Measurements from ENCODE around the gene FANK1.

Gene FANK1, protein sequence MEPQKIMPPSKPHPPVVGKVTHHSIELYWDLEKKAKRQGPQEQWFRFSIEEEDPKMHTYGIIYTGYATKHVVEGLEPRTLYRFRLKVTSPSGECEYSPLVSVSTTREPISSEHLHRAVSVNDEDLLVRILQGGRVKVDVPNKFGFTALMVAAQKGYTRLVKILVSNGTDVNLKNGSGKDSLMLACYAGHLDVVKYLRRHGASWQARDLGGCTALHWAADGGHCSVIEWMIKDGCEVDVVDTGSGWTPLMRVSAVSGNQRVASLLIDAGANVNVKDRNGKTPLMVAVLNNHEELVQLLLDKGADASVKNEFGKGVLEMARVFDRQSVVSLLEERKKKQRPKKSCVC

DNA sequence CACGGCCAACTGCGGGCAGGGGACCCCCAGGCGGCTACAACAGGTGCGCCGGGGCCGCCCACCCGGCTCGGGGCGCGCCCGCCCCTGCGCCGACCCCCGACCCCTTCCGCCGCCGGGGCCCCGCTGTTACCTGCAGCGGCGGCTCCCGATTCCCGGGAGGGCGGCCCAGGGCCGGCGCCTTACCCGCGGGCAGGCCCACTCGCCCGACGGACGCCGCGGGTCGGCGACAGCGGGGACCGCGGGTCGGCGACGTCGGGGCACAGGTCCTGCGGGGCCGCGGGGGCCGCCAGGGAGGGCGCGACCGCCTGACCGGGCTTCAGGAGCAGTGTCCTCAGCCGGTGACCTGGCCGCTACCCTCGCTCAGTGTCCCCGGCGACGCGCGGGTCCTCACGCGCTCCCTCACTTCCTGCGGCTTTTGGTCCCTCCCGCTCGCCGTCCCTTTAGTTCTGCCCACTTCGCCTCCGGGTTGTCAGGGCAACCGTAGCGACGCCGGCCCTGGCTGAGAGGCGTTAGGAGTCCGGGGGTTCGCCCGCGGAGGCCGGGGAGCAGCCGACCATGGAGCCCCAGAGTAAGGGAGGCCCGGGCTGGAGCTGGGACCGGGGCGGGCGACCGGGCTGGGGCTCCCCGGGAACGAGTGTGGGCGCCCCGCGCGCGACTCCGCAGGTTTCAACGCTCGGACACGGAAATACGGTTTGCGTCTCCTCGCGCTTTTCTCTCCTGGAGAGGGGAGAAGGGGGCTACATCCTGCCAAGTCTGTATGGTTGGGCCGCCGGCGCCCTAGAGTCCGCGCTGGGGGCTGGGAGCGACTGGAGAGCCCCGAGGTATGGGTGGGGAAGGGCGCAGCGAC is at the start of gene FANK1:
FANK1 (plus strand) TSS at position 477 of the 847 bp plus-strand sequence; CDS start at position 556, 79 bp downstream.
- peak; percentile 48 for DNase-seq (ENCODE audit: low read depth, low spot score)

DNA sequence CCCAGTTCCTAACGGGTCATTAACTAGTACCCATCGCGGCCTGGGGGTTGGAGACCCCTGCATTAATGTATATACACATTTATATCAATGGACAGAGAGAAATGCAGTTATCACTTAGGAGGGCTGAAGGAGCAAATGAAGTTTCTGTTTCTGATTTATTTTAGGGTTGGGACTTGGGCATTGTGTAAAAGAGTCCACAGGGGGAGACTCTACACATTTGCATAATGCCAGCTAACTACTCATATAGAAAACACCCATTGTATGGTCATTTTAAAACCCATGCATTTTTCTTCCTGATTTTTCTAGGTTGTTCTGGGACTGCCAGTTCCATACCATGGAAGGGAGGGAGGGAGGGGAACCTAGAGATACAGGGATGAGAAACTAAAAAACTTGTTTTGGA is 49.5 kb upstream of the FANK1 start:
- no peak for DNase-seq (ENCODE audit: low read depth, low spot score)

DNA sequence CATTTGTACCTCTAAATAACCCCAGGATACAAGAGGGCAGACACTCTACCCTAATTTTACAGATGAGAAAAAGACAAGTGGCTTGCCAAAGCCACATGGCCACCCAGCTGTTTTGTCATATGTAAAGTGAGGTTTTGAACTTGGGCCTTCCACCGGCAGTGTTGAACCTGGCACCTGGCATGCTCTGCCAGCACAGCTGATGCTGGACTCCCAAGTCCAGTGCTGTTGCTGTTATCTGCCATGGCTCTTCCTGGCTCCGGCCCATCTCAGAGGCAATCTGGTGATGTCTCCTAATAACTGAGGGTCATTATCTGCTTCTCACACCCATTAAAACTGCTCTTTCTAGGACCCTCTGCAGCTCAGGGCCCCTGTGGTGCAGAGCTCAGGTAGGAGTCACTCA is 48.0 kb upstream of the FANK1 start:
- DNase-seq (ENCODE audit: low read depth, low spot score), result no peak

DNA sequence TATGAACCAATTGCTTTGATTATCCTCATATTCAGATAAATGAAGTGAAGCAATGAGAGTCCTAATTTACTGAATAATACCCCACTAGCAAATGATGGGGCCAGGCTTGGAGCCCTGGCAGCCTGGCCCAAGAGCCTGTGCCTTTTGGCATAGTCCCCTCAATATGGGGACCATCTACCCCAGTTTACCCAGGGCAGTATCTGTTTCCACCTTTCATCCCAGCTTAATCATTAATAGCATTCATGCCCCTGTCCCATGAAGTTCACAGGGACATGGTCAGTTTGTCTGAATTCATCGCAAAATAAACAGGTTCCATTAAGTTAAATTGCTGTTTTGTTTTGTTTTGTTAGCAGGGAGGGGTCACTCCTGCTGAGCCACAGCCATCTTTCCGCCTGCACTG is 47.5 kb upstream of the FANK1 start:
- no peak for DNase-seq (ENCODE audit: low read depth, low spot score)

DNA sequence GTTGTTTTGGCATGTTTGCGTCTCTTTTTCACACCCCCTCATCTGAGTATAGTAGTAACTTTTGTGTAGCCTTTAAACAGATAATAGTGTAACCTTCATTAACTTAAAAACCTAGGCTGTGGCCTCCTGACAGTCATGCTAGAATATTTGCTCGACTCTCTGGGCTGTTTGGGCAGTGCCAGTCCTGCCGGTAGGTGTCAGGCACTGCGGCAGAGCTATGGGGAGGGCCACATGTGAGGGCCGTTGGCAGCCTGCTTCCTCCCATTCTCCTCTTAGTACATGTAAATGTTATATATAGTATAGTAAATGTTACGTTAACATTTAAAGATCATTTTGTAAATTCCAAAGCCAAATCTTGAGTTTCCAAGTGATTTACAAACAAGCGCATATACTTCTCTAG is 46.9 kb upstream of the FANK1 start:
- DNase-seq (ENCODE audit: low read depth, low spot score), result no peak

DNA sequence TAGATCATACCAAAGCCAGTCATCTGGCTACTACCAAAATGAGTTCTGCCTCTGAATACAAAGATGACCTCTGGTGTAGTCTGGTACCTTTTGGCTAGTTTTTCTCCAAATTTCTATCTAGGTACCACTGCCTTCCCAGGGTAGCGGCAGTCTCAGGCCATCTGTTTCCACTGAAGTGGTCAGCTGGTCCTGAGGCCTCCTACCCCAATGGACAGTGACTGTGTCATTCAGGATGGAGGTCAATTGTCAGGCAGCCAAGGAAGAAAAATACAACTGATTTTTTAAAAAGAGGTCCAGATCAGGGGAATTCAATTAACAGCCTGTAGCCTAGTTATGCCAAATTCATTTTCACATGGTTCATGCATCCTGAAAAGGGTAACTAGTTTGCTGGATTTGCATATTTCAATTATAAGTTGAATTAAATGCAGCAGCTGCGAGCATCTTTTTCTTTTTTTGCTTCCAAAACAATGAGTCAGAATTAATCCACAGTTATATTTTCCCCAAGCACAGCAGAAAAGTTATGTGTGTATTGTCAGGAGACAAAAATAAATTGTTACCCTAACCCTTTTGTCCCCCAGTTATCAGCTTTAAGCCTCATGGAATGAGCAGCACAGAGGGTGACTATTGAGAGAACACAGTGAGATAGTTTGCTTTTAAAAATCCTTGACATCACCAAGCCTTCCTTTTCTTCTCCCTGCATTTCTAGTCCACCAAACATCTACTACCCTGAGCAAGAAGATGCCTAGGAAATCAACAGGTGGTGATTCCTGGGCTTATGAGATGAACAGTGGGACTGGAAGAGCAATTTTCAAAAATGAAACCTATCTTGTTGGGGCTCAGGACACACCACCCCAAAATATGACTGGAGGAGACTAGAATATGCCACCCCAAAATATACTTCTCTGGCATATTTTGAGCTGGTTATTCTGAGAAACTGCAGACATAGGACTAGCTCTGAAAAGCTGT is 45.3 kb upstream of the FANK1 start:
- DNase-seq (ENCODE audit: low read depth, low spot score), result no peak

DNA sequence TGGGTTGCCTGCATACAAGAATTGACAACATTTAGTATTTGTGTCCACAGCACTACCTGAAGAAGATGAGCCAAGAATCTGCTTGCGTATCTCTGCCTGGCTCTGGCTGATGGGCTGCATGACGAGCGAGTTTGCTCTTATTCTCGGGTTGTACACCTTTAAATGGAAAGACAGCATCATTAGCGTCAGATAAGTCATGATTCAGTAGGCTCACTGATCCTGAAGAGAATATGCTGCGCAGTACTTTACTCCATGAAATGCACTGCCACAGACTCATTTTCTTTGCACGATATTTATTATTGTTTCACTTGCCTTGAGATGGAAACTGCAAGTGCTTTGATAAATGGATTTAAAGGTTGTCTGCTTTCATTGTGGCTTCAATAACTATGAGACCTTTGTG is 43.9 kb upstream of the FANK1 start:
- no peak for DNase-seq (ENCODE audit: low read depth, low spot score)

DNA sequence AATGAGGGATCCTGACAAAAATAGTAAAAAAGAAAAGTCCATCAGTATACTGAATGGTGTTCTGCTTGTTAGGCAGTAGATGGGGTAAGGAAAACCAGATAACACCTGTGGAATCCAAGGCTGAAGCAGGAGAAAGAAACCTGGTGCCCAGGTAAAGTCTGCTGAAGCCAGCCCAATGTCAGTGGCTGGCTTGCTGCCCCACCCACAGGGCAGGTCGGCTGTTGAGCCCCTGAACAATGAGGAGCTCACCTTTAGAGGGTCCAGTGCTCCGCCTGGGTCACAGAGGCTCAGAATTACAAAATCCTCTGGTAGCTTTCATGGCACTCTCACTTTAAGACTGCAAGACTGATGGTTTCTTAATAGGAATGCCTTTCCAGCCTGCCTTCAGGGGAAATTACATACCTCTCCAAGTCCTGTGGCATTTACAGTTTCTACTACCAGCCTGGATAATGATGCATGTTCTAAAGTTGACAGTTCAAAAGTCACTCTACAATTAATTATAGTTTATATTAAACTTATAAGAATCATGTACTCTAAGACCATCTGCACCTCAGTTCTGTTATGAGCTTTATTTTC is 39.1 kb upstream of the FANK1 start:
- no peak for DNase-seq (ENCODE audit: low read depth, low spot score)

DNA sequence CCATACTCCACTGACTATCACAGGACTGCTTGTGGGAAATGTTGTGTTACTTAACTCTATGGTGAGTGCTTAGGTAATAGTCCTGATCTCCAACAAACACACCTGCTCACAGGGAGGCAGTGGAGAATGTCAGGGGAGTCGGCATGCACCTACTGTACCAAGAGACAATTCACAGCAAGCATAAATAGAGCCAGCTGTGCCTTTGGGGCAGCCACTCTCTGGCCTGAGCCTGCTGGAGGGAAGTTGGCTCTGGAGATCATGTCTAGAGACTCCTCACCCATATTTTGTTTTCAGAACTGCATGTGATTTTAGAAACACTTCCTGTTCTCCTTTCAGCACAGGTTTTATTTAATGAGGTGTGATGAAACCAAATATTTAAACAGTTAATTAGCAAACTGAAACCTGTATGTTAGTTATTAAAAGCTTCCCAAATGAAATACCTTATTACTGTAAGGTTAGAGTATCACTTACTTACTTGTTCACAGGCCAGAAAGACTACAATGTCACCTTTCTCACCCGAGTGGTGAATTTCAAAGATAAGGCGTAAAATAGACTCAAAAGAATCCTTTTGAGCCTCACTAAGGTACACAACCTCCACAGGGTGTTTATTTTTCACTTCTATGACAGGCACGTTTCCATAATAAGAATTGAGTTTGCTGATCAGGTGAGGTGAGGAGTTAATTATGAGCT is 37.1 kb upstream of the FANK1 start:
- DNase-seq (ENCODE audit: low read depth, low spot score), result no peak

DNA sequence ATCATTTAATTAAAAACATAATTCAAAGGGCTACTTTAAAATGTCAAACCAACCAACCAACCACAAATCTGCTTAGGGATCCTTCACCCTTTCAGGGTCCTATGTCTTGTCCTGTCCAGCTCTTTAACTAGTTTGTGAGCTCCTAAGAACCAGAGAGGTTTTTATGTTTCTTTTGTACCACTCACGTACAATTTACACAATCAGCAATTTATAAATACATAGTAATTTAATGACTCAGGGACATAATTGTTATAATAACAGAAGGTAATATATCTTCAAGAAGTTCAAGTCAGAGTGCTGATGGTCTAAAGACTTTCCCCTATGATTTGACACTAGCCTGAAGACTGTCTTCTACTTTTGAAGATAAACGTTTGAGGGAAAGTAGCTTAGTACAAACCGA is 31.2 kb upstream of the FANK1 start:
- no peak for DNase-seq (ENCODE audit: low read depth, low spot score)

DNA sequence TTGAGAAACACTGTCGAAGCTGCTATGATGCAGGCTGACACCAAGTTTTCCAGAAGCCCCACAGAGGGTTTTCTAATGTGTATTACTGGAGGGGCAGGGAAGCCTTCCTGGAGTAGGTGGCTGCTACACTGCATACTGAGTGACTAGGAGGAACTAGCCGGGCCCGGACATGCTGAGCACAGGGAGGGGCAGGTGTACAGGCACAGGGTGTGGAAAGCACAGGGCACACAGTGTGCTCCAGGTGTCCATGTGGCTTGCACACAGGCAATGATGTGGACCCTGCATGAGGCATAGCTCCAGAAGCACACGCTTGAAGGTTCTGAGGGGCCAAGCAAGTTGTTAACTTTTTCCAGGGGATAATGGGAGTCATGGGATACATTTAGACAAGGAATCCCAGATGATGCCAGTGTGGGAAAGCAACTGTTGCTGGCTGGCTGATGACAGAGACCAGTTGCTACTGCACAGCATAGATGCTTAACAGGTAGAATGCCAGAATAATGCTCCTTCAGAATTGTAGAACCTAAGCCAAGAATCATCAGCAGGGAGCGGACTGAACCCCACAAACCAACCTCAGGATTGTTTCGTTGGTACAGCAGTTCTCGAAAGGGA is 29.8 kb upstream of the FANK1 start:
- DNase-seq (ENCODE audit: low read depth, low spot score), result no peak

DNA sequence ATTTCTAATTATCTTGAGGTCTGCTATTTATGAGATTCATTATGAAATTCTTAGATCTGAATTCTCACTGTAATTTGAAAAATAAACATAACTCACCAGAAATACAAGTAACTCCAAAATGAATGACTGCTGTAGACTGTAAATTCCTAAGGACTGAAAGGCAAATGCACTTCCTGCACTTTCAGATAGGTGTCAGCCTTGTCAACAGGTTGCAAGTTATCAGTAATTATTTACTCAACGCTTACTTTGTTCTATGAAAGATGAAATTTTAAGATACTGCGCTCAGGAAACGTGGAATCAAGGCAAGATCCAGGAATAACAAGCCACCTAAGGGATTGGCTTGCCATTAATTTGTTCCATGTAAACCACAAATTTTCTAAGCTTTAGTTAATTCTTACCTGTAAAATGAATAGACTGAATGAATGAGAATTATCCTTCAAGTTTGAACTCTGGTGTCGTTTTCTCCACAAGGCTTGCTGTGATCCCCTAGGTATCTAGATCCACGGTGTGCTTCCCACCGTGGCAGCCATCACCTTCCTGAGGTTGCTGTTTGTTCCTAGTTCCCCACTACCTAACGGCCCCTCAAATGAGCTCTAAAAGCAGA is 27.9 kb upstream of the FANK1 start:
- peak; percentile 12 for DNase-seq (ENCODE audit: low read depth, low spot score)

DNA sequence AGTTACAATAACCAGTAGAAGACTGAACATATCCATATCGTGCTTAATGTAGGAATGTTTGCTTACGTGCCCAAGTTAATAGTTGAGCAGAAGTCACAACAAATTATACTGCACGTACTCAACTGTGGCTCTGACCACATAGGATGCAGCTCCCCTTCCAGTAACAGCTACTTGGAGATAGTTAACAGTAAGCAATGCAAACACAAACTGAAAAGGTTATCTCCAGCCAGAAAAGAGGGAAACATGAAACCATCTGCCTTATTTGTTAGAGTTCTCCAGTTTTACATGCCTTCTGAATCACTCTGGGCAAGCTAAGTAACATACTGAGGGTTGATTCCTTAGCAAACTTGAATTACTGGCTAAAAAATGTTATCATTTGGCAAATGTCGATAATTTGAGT is 25.0 kb upstream of the FANK1 start:
- DNase-seq (ENCODE audit: low read depth, low spot score), result no peak

DNA sequence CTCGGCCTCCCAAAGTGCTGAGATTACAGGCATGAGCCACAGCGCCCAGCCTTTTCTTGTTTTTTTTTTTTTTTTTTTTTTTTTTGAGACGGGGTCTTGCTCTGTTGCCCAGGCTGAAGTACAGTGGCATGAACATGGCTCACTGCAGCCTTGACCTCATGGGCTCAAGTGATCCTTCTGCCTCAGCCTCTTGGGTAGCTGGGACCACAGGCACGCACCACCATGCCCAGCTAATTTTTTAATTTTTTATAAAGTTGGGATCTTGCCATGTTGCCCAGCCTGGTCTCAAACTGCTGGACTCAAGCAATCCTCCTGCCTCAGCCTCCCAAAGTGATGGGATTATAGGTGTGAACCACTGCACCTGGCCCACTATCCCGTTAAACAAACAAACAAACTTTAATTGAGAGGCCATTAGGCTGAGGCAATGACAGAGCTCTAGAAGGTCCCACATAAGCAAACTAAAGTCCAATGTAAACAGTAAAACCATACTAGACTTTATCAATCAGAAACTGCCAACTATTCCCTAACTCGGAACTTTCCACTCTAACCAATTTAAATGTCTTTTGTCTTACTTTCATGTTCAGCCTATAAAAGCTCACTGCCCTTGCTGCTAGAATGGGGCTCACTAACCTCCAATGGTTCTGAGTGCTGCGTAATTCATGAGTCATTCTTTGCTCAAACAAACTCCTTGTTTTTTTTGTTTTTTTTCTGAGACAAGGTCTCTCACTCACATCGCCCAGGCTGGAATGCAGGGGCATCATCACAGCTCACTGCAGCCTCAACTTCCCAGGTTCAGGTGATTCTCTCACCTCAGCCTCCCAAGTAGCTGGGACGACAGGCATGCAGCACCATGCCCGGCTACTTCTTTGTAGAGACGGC is 17.2 kb upstream of the FANK1 start:
- no peak for DNase-seq (ENCODE audit: low read depth, low spot score)

DNA sequence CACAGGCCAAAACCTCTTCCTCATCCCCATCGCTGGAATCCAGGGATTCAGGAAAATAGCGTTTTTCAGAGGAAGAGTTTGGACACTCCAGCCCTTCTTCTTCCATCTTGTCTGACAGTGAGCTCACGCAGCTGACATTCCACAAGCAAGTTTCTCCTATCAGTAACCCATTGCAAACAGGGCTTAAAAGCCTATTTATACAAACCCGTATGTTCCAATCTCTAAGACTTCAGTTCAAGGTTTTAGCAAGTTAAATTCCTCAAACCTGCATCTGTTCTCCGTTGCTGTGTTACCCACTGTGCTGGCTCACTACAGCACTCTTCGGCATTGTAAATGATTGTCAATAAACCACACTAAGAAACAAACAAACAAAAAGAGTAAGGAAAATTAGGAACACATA is 15.6 kb upstream of the FANK1 start:
- no peak for DNase-seq (ENCODE audit: low read depth, low spot score)

DNA sequence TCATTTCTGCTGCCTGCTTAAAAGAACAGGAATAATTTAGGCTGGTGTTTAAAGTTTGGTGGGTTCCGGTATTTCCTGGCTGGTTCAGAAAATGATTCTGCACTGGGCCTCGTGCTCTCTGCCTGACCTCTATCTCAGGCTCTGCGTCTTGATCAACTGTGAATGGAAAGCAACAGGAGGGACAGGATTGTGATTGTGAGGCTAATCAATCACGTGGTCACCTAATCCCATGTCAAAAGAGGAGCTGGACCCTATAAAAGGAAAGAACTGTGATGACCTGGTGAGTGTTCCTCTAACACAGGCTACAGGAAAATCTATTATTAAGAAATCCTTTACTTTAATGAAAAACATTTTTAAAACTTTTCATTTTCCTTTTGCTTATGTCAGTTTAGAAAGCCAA is 15.2 kb upstream of the FANK1 start, which contains the start of gene DHX32:
DHX32 (minus strand) TSS at position 101 of the 400 bp plus-strand sequence. CDS start 468 bp downstream, outside the sequence.
- peak; percentile 87 for DNase-seq (ENCODE audit: low read depth, low spot score)

DNA sequence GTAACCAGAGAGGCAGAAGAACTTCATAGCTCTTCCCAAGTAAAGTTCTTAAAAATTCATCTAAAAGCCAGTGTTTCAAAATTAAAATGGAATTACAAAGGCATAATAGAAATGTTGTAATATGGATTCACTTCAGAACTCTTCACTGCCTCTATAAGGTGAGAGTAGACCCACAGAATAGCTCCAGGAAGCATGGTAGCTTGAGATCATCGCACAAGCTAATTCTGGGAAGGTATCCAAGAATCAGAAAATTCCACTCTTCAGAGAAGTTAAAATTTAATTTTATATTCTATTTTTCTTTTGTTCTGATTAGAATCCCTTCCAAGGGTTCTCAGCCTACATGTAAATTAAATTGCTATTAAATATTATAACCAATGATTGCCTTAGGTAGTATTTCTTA is 13.8 kb upstream of the FANK1 start:
- no peak for DNase-seq (ENCODE audit: low read depth, low spot score)

DNA sequence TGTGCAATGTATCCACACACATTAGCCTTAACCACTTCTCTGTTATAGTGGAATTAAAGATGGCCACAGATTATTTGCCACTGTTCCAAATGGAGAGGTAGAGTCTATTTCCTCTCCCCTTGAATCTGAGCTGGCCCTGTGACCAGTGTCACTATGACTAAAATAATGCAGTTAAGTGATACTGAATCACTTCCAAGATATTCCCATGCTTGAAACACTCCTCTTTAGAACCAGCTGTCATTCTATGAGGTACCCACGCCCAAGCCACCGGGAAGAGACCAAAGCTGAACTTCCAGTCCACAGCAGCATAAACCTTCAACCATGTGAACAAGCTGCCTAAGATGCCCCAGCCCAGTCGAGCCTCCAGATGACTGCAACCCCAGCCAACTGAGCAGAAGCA is 13.2 kb upstream of the FANK1 start:
- DNase-seq (ENCODE audit: low read depth, low spot score), result no peak

All from iPS DF 19.7 (cell line).